ENCODE data around the gene LDLRAD3.

DNA sequence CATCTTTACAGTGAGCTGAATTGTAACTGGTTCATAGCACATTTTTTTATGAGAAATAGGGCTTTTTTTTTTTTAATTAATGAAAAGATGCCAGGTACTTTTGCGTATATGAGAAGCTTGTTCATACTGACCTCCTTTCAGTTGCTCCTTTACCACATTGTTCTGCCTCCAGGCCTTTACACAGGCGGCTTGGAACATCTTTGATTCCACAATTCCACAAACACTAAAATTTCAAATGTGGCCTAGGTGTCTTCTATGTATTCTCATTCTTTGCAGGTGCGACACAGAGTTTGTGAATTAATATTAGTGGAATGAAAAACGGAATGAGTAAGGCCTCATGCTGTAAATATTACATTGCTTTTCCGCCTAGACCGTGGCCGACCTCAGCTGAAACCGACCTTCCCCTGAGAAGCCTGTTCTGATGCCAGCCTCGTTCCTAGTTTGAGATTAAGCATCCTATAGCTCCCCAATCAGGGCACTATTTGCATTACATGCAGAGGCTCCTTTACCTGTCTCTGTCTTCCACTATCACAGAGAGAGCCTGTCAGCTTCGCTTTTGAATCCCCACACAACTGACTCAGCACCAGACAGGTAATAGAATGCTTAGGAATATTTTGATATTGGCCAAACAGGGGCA, 125.8 kb downstream of the LDLRAD3 start:
- no peak for TF ChIP-seq POLR2A (IDR thresholded peaks at IDR 0.05)
- TF ChIP-seq, protein P1, sequence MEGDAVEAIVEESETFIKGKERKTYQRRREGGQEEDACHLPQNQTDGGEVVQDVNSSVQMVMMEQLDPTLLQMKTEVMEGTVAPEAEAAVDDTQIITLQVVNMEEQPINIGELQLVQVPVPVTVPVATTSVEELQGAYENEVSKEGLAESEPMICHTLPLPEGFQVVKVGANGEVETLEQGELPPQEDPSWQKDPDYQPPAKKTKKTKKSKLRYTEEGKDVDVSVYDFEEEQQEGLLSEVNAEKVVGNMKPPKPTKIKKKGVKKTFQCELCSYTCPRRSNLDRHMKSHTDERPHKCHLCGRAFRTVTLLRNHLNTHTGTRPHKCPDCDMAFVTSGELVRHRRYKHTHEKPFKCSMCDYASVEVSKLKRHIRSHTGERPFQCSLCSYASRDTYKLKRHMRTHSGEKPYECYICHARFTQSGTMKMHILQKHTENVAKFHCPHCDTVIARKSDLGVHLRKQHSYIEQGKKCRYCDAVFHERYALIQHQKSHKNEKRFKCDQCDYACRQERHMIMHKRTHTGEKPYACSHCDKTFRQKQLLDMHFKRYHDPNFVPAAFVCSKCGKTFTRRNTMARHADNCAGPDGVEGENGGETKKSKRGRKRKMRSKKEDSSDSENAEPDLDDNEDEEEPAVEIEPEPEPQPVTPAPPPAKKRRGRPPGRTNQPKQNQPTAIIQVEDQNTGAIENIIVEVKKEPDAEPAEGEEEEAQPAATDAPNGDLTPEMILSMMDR (IDR thresholded peaks at IDR 0.05): no peak

All from ovary (tissue), 3 donors.